IMR-90 (cell line): ENCODE data around the gene DRC7. TPM values are rescaled to one million over a fixed set of nuclear protein-coding genes. Genes with fewer than 3 reads are reported as not detected.
A peak's percentile ranks its signal among the peaks of the same experiment; 100 is the strongest.

ENCODE experiments used
- ATAC-seq: fragments of 200-7000 bp; cut with Tn5 transposase; 2 replicates; pipeline ENCODE4 v1.9.1; 2020; ENCODE audit warnings: low read depth, mild to moderate bottlenecking, moderate library complexity
- BruUV-seq: library from RNA; stranded (reverse); fragments of 400-500 nt; replicated peaks from 2 replicates; lab custom pipeline; 2021; lab: Mats Ljungman, UMichigan
- CTCF ChIA-PET: fragments of 300-600 bp; formaldehyde crosslinking; extraction: SDS; loops from one replicate; lab custom pipeline; 2021; ENCODE audit warnings: antibody characterized with exemption; lab: Yijun Ruan, JAX
- POLR2A ChIA-PET: fragments of 300-600 bp; sonication (Branson Sonifier 250); formaldehyde crosslinking; loops from one replicate; lab custom pipeline; 2022; ENCODE audit warnings: antibody characterized with exemption; ENCODE audit not compliant: unreplicated experiment; lab: Charles Lee
- DNase-seq: peaks from one replicate; pipeline ENCODE4 v3.0.0; 2013
- H2AFZ ChIP-seq: replicated peaks from 2 replicates; pipeline ENCODE3; 2013; ENCODE audit warnings: low read length, mild to moderate bottlenecking; ENCODE audit not compliant: poor library complexity
- H2AK5ac ChIP-seq: 2 replicates; pipeline ENCODE4 v1.6.1; 2013; ENCODE audit warnings: low read depth, low read length, inconsistent platforms
- H2AK9ac ChIP-seq: replicated peaks from 2 replicates; pipeline ENCODE3; 2013; ENCODE audit warnings: mild to moderate bottlenecking, low read depth, low read length, moderate library complexity; ENCODE audit not compliant: poor library complexity
- H2BK120ac ChIP-seq: 2 replicates; pipeline ENCODE4 v1.6.1; 2013; ENCODE audit warnings: low read depth, low read length, inconsistent platforms
- H2BK15ac ChIP-seq: 3 replicates; pipeline ENCODE4 v1.6.1; 2013; ENCODE audit warnings: low read depth, low read length, inconsistent platforms
- H2BK20ac ChIP-seq: 2 replicates; pipeline ENCODE4 v1.6.1; 2013; ENCODE audit warnings: low read depth, mild to moderate bottlenecking, inconsistent platforms, low read length, moderate library complexity
- H2BK5ac ChIP-seq: 2 replicates; pipeline ENCODE4 v1.6.1; 2013; ENCODE audit warnings: mild to moderate bottlenecking, low read depth, low read length, inconsistent platforms; ENCODE audit not compliant: poor library complexity, severe bottlenecking
- H3K14ac ChIP-seq: replicated peaks from 2 replicates; pipeline ENCODE4 v1.6.1; 2013; ENCODE audit warnings: low read depth, low read length, inconsistent platforms
- H3K18ac ChIP-seq: 2 replicates; pipeline ENCODE4 v1.6.1; 2013; ENCODE audit warnings: low read depth, low read length, control low read depth
- H3K23ac ChIP-seq: 2 replicates; pipeline ENCODE4 v1.6.1; 2013; ENCODE audit warnings: low read depth, low read length, inconsistent platforms
- H3K27ac ChIP-seq: 2 replicates; pipeline ENCODE4 v1.5.1; 2013; ENCODE audit warnings: mild to moderate bottlenecking, control low read depth, low read length; ENCODE audit not compliant: insufficient read depth
- H3K27me3 ChIP-seq: 2 replicates; pipeline ENCODE4 v1.6.1; 2013; ENCODE audit warnings: low read length; ENCODE audit not compliant: control insufficient read depth, insufficient read depth
- H3K36me3 ChIP-seq: 2 replicates; pipeline ENCODE4 v1.6.1; 2013; ENCODE audit warnings: low read length, mixed read lengths; ENCODE audit not compliant: control insufficient read depth, insufficient read depth
- H3K4ac ChIP-seq: 2 replicates; pipeline ENCODE4 v1.6.1; 2013; ENCODE audit warnings: low read depth, low read length, inconsistent platforms
- H3K4me1 ChIP-seq: 2 replicates; pipeline ENCODE4 v1.6.1; 2013; ENCODE audit warnings: low read length, mixed read lengths; ENCODE audit not compliant: control insufficient read depth, insufficient read depth
- H3K4me2 ChIP-seq: 2 replicates; pipeline ENCODE4 v1.6.1; 2013; ENCODE audit warnings: low read depth, mild to moderate bottlenecking, control low read depth, low read length, moderate library complexity
- H3K4me3 ChIP-seq: 2 replicates; pipeline ENCODE4 v1.5.1; 2013; ENCODE audit warnings: low read depth, mild to moderate bottlenecking, control low read depth, low read length, moderate library complexity; ENCODE audit not compliant: insufficient read depth
- H3K56ac ChIP-seq: 2 replicates; pipeline ENCODE4 v1.6.1; 2013; ENCODE audit warnings: low read length, inconsistent platforms; ENCODE audit not compliant: insufficient read depth; ENCODE audit errors: extremely low read depth
- H3K79me1 ChIP-seq, 2 experiments: 2 replicates each; pipeline ENCODE4 v1.6.1; 2013; ENCODE audit warnings: low read length in 2 of 2, inconsistent platforms in 1 of 2, low read depth in 1 of 2
- H3K9ac ChIP-seq: 2 replicates; pipeline ENCODE4 v1.6.1; 2013; ENCODE audit warnings: low read depth, low read length, control low read depth
- H3K9me1 ChIP-seq: 2 replicates; pipeline ENCODE4 v1.6.1; 2013; ENCODE audit warnings: low read length, inconsistent platforms; ENCODE audit not compliant: insufficient read depth
- H3K9me3 ChIP-seq: 2 replicates; pipeline ENCODE4 v1.6.1; 2013; ENCODE audit warnings: low read length; ENCODE audit not compliant: control insufficient read depth, insufficient read depth
- H4K20me1 ChIP-seq: 2 replicates; pipeline ENCODE4 v1.6.1; 2013; ENCODE audit warnings: low read length, inconsistent platforms; ENCODE audit not compliant: insufficient read depth
- H4K5ac ChIP-seq: 2 replicates; pipeline ENCODE4 v1.6.1; 2013; ENCODE audit warnings: mild to moderate bottlenecking, low read depth, low read length, control low read depth
- H4K8ac ChIP-seq, 2 experiments: 2 replicates each; pipeline ENCODE4 v1.6.1; 2013; ENCODE audit warnings: low read depth in 2 of 2, low read length in 2 of 2, control low read depth in 1 of 2, inconsistent platforms in 1 of 2
- H4K91ac ChIP-seq: 2 replicates; pipeline ENCODE4 v1.6.1; 2013; ENCODE audit warnings: low read depth, low read length, inconsistent platforms; ENCODE audit not compliant: insufficient read depth
- BHLHE40 ChIP-seq: fragments of 150-350 bp; IDR thresholded peaks from 2 replicates; pipeline ENCODE4 v1.6.1; 2016; ENCODE audit warnings: mild to moderate bottlenecking, low read depth, low read length
- CEBPB ChIP-seq: IDR thresholded peaks from 2 replicates; pipeline ENCODE4 v1.6.1; 2012; ENCODE audit warnings: low read depth, low read length, improper control_type of control experiment
- CHD1 ChIP-seq: IDR thresholded peaks from 2 replicates; pipeline ENCODE4 v1.6.1; 2012; ENCODE audit warnings: low read depth, low read length, improper control_type of control experiment
- CTCF ChIP-seq: conservative IDR thresholded peaks from 2 replicates; pipeline ENCODE4 v1.5.1; 2012; ENCODE audit warnings: mild to moderate bottlenecking, low read depth, low read length, improper control_type of control experiment
- FOS ChIP-seq: fragments of 150-350 bp; IDR thresholded peaks from 2 replicates; pipeline ENCODE4 v1.6.1; 2016; ENCODE audit warnings: low read depth, low read length
- MAFK ChIP-seq: IDR thresholded peaks from 2 replicates; pipeline ENCODE4 v1.6.1; 2012; ENCODE audit warnings: low read depth, low read length, improper control_type of control experiment
- MAZ ChIP-seq: IDR thresholded peaks from 2 replicates; pipeline ENCODE4 v1.6.1; 2012; ENCODE audit warnings: low read depth, mild to moderate bottlenecking, low read length, improper control_type of control experiment, moderate library complexity, borderline replicate concordance
- MXI1 ChIP-seq: IDR thresholded peaks from 2 replicates; pipeline ENCODE4 v1.6.1; 2012; ENCODE audit warnings: low read depth, mild to moderate bottlenecking, low read length, moderate library complexity, borderline replicate concordance
- NFE2L2 ChIP-seq: fragments of 150-350 bp; IDR thresholded peaks from 2 replicates; pipeline ENCODE4 v1.6.1; 2016; ENCODE audit warnings: low read depth, mild to moderate bottlenecking, low read length
- POLR2A ChIP-seq: IDR thresholded peaks from 2 replicates; pipeline ENCODE4 v1.6.1; 2012; ENCODE audit warnings: mild to moderate bottlenecking, low read depth, low read length
- RAD21 ChIP-seq: IDR thresholded peaks from 2 replicates; pipeline ENCODE4 v1.6.1; 2012; ENCODE audit warnings: low read length, improper control_type of control experiment
- RFX5 ChIP-seq: IDR thresholded peaks from 2 replicates; pipeline ENCODE4 v1.8.0; 2012; ENCODE audit warnings: low read depth, mild to moderate bottlenecking, low read length, moderate library complexity
- SMC3 ChIP-seq: fragments of 150-350 bp; IDR thresholded peaks from 2 replicates; pipeline ENCODE4 v1.6.1; 2016; ENCODE audit warnings: low read depth, mild to moderate bottlenecking, antibody characterized with exemption, low read length, moderate library complexity
- WGBS, 2 experiments: methylation state at CpG; one replicate each; pipeline versions ENCODE4 v1.1.5 to v1.1.7; 2013; ENCODE audit warnings: missing lambda C conversion rate in 2 of 2; ENCODE audit not compliant: insufficient read length in 1 of 2; ENCODE audit errors: extremely low coverage in 2 of 2; 5-methylcytosine and 5-hydroxymethylcytosine counted together
- dilution Hi-C: fragments of 300-500 bp; cut with HindIII; formaldehyde crosslinking; loops from one replicate; pipeline ENCODE4 v1.14.3; 2018; ENCODE audit warnings: low sequenced_read_pairs; ENCODE audit not compliant: unreplicated experiment
- in situ Hi-C: fragments of 300-500 bp; cut with MboI; formaldehyde crosslinking; loops from 3 replicates; pipeline ENCODE4 v1.14.3; 2019; ENCODE audit warnings: low sequenced_read_pairs, inconsistent platforms, mixed read lengths
- intact Hi-C: fragments of 100-400 bp; cut with micrococcal nuclease; formaldehyde crosslinking; loops from 2 replicates; pipeline ENCODE4 v1.10.0; 2022
- polyA plus RNA-seq, 3 experiments: library from polyadenylated mRNA; depleted of rRNA; stranded (reverse); fragments of >200 nt; gene quantifications; 2 replicates each; pipeline ENCODE4 v1.2.3, GENCODE V29; 2012; ENCODE audit warnings: low replicate concordance in 1 of 3
- total RNA-seq: library from RNA; depleted of rRNA; stranded (reverse); fragments of >200 nt; gene quantifications from 2 replicates; pipeline ENCODE4 v1.2.3, GENCODE V29; 2012
- TF ChIP-seq, protein P1 (sequence below): fragments of 150-350 bp; IDR thresholded peaks from 2 replicates; pipeline ENCODE4 v1.6.1; 2017; ENCODE audit warnings: mild to moderate bottlenecking, antibody characterized with exemption, low read length, low read depth

DRC7 gene
- total and polyA plus RNA-seq, 2 of the 4 experiments (the other 2 are of a cell fraction): not detected

DNA sequence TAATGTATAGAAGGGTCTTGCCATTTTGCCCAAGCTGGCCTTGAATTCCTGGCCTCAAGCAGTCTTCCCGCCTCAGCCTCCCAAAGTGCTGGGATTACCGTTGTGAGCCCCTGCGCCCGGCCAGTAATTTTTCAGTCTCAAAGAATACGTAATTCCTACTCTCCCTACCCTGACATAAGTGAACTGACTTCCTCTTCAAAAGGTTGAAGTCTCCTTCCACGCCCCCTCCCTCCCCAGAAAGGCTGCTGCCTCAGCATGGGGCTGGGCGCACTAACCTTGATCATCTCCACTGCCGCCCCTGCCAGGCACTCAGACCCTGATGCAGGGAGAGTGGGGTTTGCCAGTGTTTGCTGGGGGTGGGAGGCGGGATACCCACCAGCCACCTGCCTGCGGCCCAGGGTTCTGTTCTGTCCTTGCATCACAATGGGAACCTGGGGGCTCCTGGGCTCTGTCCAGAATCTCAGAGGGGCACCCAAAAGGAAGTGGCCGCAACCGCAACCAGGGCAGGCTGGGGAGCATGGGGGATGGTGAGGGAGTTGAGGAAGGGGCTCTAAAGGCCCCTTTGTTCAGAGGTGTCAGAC, 80.2 kb downstream of the DRC7 start:
- H2BK5ac ChIP-seq: no peak overlapping the region
- no peak overlapping the region for H2BK15ac ChIP-seq
- H3K14ac ChIP-seq: no peak overlapping the region
- dilution Hi-C loops: no loop called here
- H2BK120ac ChIP-seq: no peak overlapping the region
- ATAC-seq (no peak), DNase-seq (no peak)
- H4K5ac ChIP-seq: no peak overlapping the region
- no peak overlapping the region for H4K8ac ChIP-seq
- no peak overlapping the region for H3K27ac ChIP-seq
- no peaks in the 10 kb centered on the region for H3K27me3 ChIP-seq
- H3K36me3 ChIP-seq: peaks cover 37% of the 10 kb centered on the region
- H3K9me1 ChIP-seq: no peaks in the 10 kb centered on the region; the same call in 1 of the 2 replicates
- POLR2A ChIA-PET: no interaction called here
- no peak overlapping the region for H3K4ac ChIP-seq
- intact Hi-C loops: no loop called here
- CTCF ChIA-PET: no interaction called here
- peaks cover 18% of the 10 kb centered on the region for H4K20me1 ChIP-seq
- H3K23ac ChIP-seq: no peak overlapping the region
- H3K56ac ChIP-seq: no peak overlapping the region
- BruUV-seq: no TSS peak
- no peak overlapping the region for H2AFZ ChIP-seq
- H3K9ac ChIP-seq: no peak overlapping the region
- peaks cover 20 to 69% of the 10 kb centered on the region in 2 experiments for H3K79me1 ChIP-seq
- in situ Hi-C loops: no loop called here
- TF ChIP-seq, protein P1, sequence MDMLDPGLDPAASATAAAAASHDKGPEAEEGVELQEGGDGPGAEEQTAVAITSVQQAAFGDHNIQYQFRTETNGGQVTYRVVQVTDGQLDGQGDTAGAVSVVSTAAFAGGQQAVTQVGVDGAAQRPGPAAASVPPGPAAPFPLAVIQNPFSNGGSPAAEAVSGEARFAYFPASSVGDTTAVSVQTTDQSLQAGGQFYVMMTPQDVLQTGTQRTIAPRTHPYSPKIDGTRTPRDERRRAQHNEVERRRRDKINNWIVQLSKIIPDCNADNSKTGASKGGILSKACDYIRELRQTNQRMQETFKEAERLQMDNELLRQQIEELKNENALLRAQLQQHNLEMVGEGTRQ: no peak
- TF ChIP-seq MAFK (no peak), RFX5 (no peak), BHLHE40 (no peak), NFE2L2 (no peak), POLR2A (no peak), RAD21 (no peak), CEBPB (no peak), MAZ (no peak), SMC3 (no peak), FOS (no peak), CTCF (no peak), CHD1 (no peak), MXI1 (no peak)
- no peak overlapping the region for H3K4me3 ChIP-seq
- no peak overlapping the region for H2AK5ac ChIP-seq
- peaks cover 6% of the 10 kb centered on the region for H3K4me1 ChIP-seq
- H4K91ac ChIP-seq: no peak overlapping the region
- H3K9me3 ChIP-seq: no peaks in the 10 kb centered on the region
- no peak overlapping the region for H2BK20ac ChIP-seq
- H2AK9ac ChIP-seq: peak overlapping the region; percentile 72
- H3K4me2 ChIP-seq: no peak overlapping the region
- no peak overlapping the region for H3K18ac ChIP-seq
- WGBS, 2 experiments: 60% methylated on average over 1 of the region's 12 CpGs; no CpG with 5 or more reads in 1 of the 2 experiments
